ENCODE data around the gene CDC42BPA.
"Not testable (repeated sequence)": the region's sequence is repeated elsewhere in the genome, so short reads cannot be mapped to it uniquely, and the experiment has no call there.

Gene CDC42BPA

GRCh38 chr1:227043755-227044154 lies 274.5 kb downstream of the CDC42BPA start:
- DNase-seq = no peak

GRCh38 chr1:227042292-227042691 lies 276.0 kb downstream of the CDC42BPA start:
- DNase-seq = no peak

- no peak for DNase-seq
Measured at GRCh38 chr1:227038401-227038800, 279.9 kb downstream of the CDC42BPA start.

- no peak for DNase-seq
Measured at GRCh38 chr1:227037121-227037520, 281.2 kb downstream of the CDC42BPA start.

- DNase-seq = no peak
Measured at GRCh38 chr1:227035316-227035715, 283.0 kb downstream of the CDC42BPA start.

- no peak for DNase-seq
Measured at GRCh38 chr1:227033880-227034279, 284.4 kb downstream of the CDC42BPA start.

GRCh38 chr1:227032396-227032795 lies 285.9 kb downstream of the CDC42BPA start:
- no peak for DNase-seq

- DNase-seq = no peak
Measured at GRCh38 chr1:227016990-227017389, 301.3 kb downstream of the CDC42BPA start.

- DNase-seq = no peak
Measured at GRCh38 chr1:227010645-227011044, 307.6 kb downstream of the CDC42BPA start.

GRCh38 chr1:227009937-227010336 lies 308.4 kb downstream of the CDC42BPA start:
- DNase-seq = no peak

GRCh38 chr1:227006226-227006796 lies 312.0 kb downstream of the CDC42BPA start:
- DNase-seq = no peak

- no peak for DNase-seq
Measured at GRCh38 chr1:227004796-227005195, 313.5 kb downstream of the CDC42BPA start.

- DNase-seq = no peak
Measured at GRCh38 chr1:227003165-227003564, 315.1 kb downstream of the CDC42BPA start.

GRCh38 chr1:227002531-227003049 lies 315.7 kb downstream of the CDC42BPA start:
- no peak for DNase-seq

- not testable (repeated sequence) for DNase-seq
Measured at GRCh38 chr1:226999579-226999978, 318.7 kb downstream of the CDC42BPA start.

- DNase-seq = no peak
Measured at GRCh38 chr1:226995365-226996332, 322.6 kb downstream of the CDC42BPA start.

- DNase-seq = no peak
Measured at GRCh38 chr1:226994586-226995364, 323.5 kb downstream of the CDC42BPA start.

- no peak for DNase-seq
Measured at GRCh38 chr1:226993814-226994585, 324.3 kb downstream of the CDC42BPA start.

GRCh38 chr1:226991920-226992319 lies 326.4 kb downstream of the CDC42BPA start:
- DNase-seq = no peak

GRCh38 chr1:226990133-226990716 lies 328.1 kb downstream of the CDC42BPA start:
- peak; percentile 61 for DNase-seq

- no peak for DNase-seq
Measured at GRCh38 chr1:226989085-226989920, 329.0 kb downstream of the CDC42BPA start.

Data from stimulated activated CD4-positive, alpha-beta T cell treated with anti-CD3 and anti-CD28 coated beads, Interleukin-4, amount 100 ng/mL, for 24 hours (primary cell).